Dermis microvascular lymphatic vessel endothelial cell (primary cell): Measurements from ENCODE around the gene PLAAT4. TPM values are rescaled to one million over a fixed set of nuclear protein-coding genes. Genes with fewer than 3 reads are reported as not detected.
A peak's percentile ranks its signal among the peaks of the same experiment; 100 is the strongest.
"Not testable (repeated sequence)": the region's sequence is repeated elsewhere in the genome, so short reads cannot be mapped to it uniquely, and the experiment has no call there.

Experiments
- DNase-seq, 2 donors: peaks; one replicate each; pipeline versions ENCODE4 v3.0.0 to v3.0.0-alpha.2; 2010; ENCODE audit warnings: low read depth in 2 of 2
- total RNA-seq: library from RNA; depleted of rRNA; stranded (reverse); fragments of >200 nt; gene quantifications from 2 replicates; pipeline ENCODE4 v1.2.1, GENCODE V29; 2014

Gene PLAAT4
- total RNA-seq, 1 donor from 2014 or later, result 2.3 TPM

GRCh38 chr11:63567044-63567840, 30.6 kb downstream of the PLAAT4 start:
- peak; percentile 69 to 78 for DNase-seq

- DNase-seq, result no peak
Observed at GRCh38 chr11:63569570-63569969, 33.0 kb downstream of the PLAAT4 start.

DNA sequence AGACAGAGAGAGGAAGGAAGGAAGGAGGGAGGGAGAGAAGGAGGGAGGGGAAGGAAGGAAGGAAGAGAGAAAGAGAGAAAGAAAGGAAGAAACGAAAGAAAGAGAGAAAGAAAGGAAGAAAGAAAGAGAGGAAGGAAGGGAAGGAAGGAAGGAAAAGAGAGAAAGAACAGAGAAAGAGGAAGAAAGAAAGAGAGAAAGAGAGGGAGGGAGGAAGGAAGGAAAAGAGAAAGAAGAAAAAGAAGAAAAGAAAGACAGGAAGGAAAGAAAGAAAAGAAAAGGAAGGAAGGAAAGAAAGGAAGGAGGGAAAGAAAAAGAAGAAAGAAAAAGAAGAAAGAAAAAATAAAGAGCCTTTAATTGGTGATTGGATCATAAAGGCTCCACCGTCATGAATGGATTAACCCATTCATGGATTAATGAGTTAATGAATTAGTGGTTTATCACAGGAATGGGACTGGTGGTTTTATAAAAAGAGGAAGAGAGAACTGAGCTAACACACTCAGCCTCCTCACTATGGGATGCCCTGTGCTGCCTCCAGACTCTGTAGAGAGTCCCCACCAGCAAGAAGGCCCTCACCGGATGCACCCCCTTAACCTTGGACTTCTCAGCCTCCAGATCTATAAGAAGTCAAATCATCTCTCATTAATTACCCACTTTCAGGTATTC, 35.5 kb downstream of the PLAAT4 start:
- DNase-seq, result no peak

GRCh38 chr11:63573881-63574855, 37.6 kb downstream of the PLAAT4 start:
- peak in 1 of 2 donors; percentile 15 for DNase-seq

DNA sequence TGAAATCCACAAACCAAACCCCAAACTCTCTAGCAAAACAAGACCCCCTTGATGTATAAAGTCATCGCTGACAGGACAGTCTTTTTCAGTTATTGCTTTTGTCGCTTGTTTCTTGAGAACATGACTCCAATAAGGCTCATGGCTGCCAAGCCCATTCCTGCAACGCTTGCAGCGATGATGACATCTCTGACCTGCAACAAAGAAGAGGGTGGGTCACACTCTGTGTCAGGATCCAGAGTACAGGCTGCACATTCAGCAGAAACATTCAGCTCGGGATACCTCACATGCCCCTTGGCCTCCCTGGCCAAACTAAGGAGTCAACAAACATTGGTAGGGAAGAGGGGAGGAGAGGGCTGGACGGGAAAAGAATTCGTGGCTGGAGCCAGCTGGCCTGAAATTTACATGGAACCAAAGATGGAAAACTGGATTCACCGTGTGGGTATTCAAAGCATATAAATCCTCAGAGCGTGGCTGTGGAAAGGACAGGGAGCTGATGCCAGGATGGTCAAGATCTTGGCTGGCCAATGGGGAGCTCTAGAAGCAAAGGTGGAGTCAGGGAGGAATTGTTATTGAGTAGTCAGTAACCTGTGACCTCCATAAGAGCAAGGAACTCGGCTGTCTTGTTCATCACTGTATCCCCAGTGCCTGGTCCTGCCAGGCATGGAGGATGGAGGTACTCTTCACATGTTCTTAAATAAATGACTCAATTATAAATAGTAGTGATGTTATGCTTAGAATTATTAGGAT, 38.4 kb downstream of the PLAAT4 start:
- DNase-seq, result peak in 1 of 2 donors; percentile 7

DNA sequence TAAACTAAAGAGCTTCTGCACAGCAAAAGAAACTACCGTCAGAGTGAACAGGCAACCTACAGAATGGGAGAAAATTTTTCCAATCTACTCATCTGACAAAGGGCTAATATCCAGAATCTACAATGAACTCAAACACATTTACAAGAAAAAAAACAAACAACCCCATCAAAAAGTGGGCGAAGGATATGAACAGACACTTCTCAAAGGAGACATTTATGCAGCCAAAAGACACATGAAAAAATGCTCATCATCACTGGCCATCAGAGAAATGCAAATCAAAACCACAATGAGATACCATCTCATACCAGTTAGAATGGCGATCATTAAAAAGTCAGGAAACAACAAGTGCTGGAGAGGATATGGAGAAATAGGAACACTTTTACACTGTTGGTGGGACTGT, 42.3 kb downstream of the PLAAT4 start:
- not testable (repeated sequence) for DNase-seq

DNA sequence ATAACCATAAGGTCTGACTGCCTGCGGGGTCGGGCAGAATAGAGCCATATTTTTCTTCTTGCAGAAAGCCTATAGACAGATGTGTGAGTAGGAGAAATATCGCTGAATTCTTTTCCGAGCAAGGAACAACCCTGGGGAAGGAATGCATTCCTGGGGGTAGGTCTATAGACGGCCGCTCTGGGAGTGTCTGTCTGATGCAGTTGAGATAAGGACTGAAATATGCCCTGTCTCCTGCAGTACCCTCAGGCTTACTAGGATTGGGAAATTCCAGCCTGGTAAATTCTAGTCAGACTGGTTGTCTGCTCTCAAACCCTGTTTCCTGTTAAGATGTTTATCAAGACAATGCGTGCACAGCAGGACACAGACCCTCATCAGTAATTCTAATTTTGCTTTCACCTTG, 44.6 kb downstream of the PLAAT4 start:
- not testable (repeated sequence) for DNase-seq

GRCh38 chr11:63583357-63583677, 46.7 kb downstream of the PLAAT4 start:
- DNase-seq, result no peak

- no peak for DNase-seq
Observed at GRCh38 chr11:63586451-63587166, 50.0 kb downstream of the PLAAT4 start.

- DNase-seq, result no peak
Observed at GRCh38 chr11:63589000-63589399, 52.4 kb downstream of the PLAAT4 start.

DNA sequence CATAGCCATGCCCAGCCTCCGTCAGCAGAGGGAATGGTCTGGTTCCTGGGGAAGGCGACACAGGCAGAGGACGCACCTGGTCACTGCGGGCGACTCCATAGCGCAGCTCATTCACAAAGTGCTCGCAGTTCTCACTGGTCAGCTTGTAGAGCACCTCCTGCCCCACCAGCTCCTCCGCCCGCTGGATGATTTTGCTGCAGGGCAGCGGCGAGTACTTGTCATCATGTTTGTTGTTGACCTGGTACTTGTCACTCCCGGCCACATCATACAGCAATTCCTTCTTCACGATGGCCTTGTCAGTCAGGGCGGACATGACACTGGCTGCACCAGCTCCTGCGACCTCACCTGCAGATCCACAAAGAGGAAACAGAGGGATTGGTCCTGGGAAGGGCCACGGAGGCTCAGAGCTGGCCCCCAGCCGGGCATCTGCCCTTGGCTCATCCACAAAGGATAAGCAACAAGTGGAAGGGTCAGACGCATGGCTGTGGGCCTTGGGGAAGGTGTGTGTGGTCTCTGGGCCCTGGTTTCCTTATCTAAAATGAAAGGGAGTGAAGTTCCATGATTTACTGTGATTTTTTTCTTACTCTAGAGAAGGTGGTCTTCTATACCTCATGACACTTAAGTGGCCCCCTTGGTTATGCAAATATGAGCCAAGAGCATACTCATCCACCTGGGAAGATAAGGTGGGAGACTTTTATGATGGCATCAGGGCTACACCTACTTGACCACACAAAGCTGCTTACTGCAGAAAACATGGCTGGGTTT, 53.6 kb downstream of the PLAAT4 start:
- DNase-seq, result no peak

GRCh38 chr11:63592975-63593395, 56.4 kb downstream of the PLAAT4 start:
- DNase-seq, result no peak

- no peak for DNase-seq
Observed at GRCh38 chr11:63595296-63595695, 58.7 kb downstream of the PLAAT4 start.

Other genes starting within 250 kb of the PLAAT4 start
- not detected in 2 replicates for gene SLC22A9, start 167.0 kb upstream of the PLAAT4 start, total RNA-seq
- gene PLAAT5, start 45.6 kb upstream of the PLAAT4 start, total RNA-seq, result not detected in 2 replicates
- gene LGALS12, start 30.7 kb upstream of the PLAAT4 start, total RNA-seq, result not detected in 2 replicates
- not detected in 2 replicates for gene PLAAT2, start 26.6 kb downstream of the PLAAT4 start, total RNA-seq
- 66.6 and 77.4 TPM in 2 replicates for gene PLAAT3, start 77.6 kb downstream of the PLAAT4 start, total RNA-seq
- gene ATL3, start 134.6 kb downstream of the PLAAT4 start, total RNA-seq, result 85.6 and 87.2 TPM in 2 replicates
- gene RTN3, start 144.7 kb downstream of the PLAAT4 start, total RNA-seq, result 34.1 and 47.5 TPM in 2 replicates
- gene ZFTA, start 232.0 kb downstream of the PLAAT4 start, total RNA-seq, result 7.6 and 12.9 TPM in 2 replicates